Testis (tissue), 3 donors: ENCODE measurements around the gene SMIM1. TPM values are rescaled to one million over a fixed set of nuclear protein-coding genes. Genes with fewer than 3 reads are reported as not detected.
"Not testable (repeated sequence)": the region's sequence is repeated elsewhere in the genome, so short reads cannot be mapped to it uniquely, and the experiment has no call there.

Experiments
- DNase-seq: peaks from one replicate; pipeline ENCODE4 v3.0.0-alpha.2; 2019
- H3K27ac ChIP-seq, 2 donors: fragments of 200-600 bp; sonication (generic); one replicate each; pipeline ENCODE4 v1.5.1; 2019
- H3K27me3 ChIP-seq: fragments of 200-600 bp; sonication (generic); one replicate; pipeline ENCODE4 v1.5.1; 2019
- H3K36me3 ChIP-seq: fragments of 200-600 bp; sonication (generic); one replicate; pipeline ENCODE4 v1.5.1; 2017; ENCODE audit warnings: low read depth; ENCODE audit errors: missing control alignments
- H3K4me1 ChIP-seq: fragments of 200-600 bp; sonication (generic); one replicate; pipeline ENCODE4 v1.5.1; 2019
- H3K4me3 ChIP-seq, 2 donors: fragments of 200-600 bp; sonication (generic); one replicate each; pipeline ENCODE4 v1.5.1; 2017 to 2019
- H3K9me3 ChIP-seq: fragments of 200-600 bp; sonication (generic); one replicate; pipeline ENCODE4 v1.5.1; 2017
- CTCF ChIP-seq, 3 experiments: fragments of 450-650 bp in 2 of 3; fragments of 200-600 bp in 1 of 3; sonication (generic) in 1 of 3; IDR thresholded peaks; one replicate each; pipeline ENCODE4 v1.5.1; 2016 to 2019; ENCODE audit warnings: antibody characterized with exemption in 3 of 3, mild to moderate bottlenecking in 2 of 3, moderate library complexity in 1 of 3
- POLR2A ChIP-seq: fragments of 450-650 bp; IDR thresholded peaks from one replicate; pipeline ENCODE4 v1.6.1; 2017; ENCODE audit warnings: antibody characterized with exemption, mild to moderate bottlenecking, moderate library complexity
- WGBS, 2 donors: methylation state at CpG; one replicate each; pipeline ENCODE4 v1.1.5; 2018; 5-methylcytosine and 5-hydroxymethylcytosine counted together
- intact Hi-C: fragments of 100-400 bp; cut with DNase I; formaldehyde crosslinking; loops from one replicate; pipeline ENCODE4 v1.15.1; 2023; ENCODE audit warnings: low total_unique reads
- polyA plus RNA-seq: library from polyadenylated mRNA; stranded (reverse); fragments of 350-450 nt; fragmentation: Illumina TruSeq; extraction: RNeasy Lipid Tissue Mini Kit (QIAGEN cat#74804); gene quantifications from one replicate; pipeline ENCODE4 v1.2.3, GENCODE V29; 2014; ENCODE audit warnings: low read depth, low replicate concordance; ENCODE audit not compliant: insufficient read depth
- total RNA-seq, 2 donors: library from RNA; depleted of rRNA; stranded (reverse); fragments of >200 nt; gene quantifications; one replicate each; pipeline ENCODE4 v1.2.3, GENCODE V29; 2016

SMIM1 gene
- total and polyA plus RNA-seq, 3 donors from 2014 or later: 92.9 to 213 (median 205) TPM

GRCh38 chr1:3809680-3810079, 37.1 kb downstream of the SMIM1 start:
- intact Hi-C loops: no loop called here
- no peak for DNase-seq
- H3K36me3 ChIP-seq: no peaks in the 10 kb centered on the region
- H3K27me3 ChIP-seq: no peaks in the 10 kb centered on the region
- 71 to 78% methylated on average over 7 of the region's 7 CpGs for WGBS, 2 donors
- H3K27ac ChIP-seq: no peak overlapping the region
- TF ChIP-seq CTCF (IDR thresholded peaks at IDR 0.05) (no peak), POLR2A (no peak)
- H3K4me1 ChIP-seq: no peaks in the 10 kb centered on the region
- no peak overlapping the region for H3K4me3 ChIP-seq
- H3K9me3 ChIP-seq: no peaks in the 10 kb centered on the region

GRCh38 chr1:3810149-3810761, 37.7 kb downstream of the SMIM1 start:
- intact Hi-C loops, H3K27me3 ChIP-seq, H3K27ac ChIP-seq, DNase-seq, H3K4me1 ChIP-seq, H3K4me3 ChIP-seq, H3K36me3 ChIP-seq, H3K9me3 ChIP-seq: not testable (repeated sequence)
- 67 to 73% methylated on average over 7 to 9 of the region's 9 CpGs for WGBS, 2 donors

GRCh38 chr1:3811595-3811911, 39.0 kb downstream of the SMIM1 start:
- no peak overlapping the region for H3K27ac ChIP-seq
- 67 to 69% methylated on average over 2 of the region's 2 CpGs for WGBS, 2 donors
- no peaks in the 10 kb centered on the region for H3K9me3 ChIP-seq
- no peak for DNase-seq
- intact Hi-C loops: no loop called here
- H3K4me1 ChIP-seq: no peaks in the 10 kb centered on the region
- no peaks in the 10 kb centered on the region for H3K36me3 ChIP-seq
- no peaks in the 10 kb centered on the region for H3K27me3 ChIP-seq
- TF ChIP-seq POLR2A: no peak
- no peak overlapping the region for H3K4me3 ChIP-seq

- Histone ChIP-seq H3K9me3 (no peaks in the 10 kb centered on the region), H3K27ac (no peak overlapping the region), H3K36me3 (no peaks in the 10 kb centered on the region), H3K4me1 (no peaks in the 10 kb centered on the region), H3K27me3 (no peaks in the 10 kb centered on the region), H3K4me3 (no peak overlapping the region)
- 87 to 99% methylated on average over 1 to 2 of the region's 2 CpGs for WGBS, 2 donors
- TF ChIP-seq CTCF (IDR thresholded peaks at IDR 0.05) (no peak), POLR2A (no peak)
- DNase-seq: no peak
- intact Hi-C loops: no loop called here
Observed at GRCh38 chr1:3814065-3814464, 41.5 kb downstream of the SMIM1 start.

- no peaks in the 10 kb centered on the region for H3K36me3 ChIP-seq
- no peaks in the 10 kb centered on the region for H3K27me3 ChIP-seq
Observed at GRCh38 chr1:3814771-3815561, 42.4 kb downstream of the SMIM1 start.

More at GRCh38 chr1:3814771-3815561, 42.4 kb downstream of the SMIM1 start:
- H3K4me3 ChIP-seq: no peak overlapping the region
- H3K4me1 ChIP-seq: no peaks in the 10 kb centered on the region
- no peak for DNase-seq
- no peak overlapping the region for H3K27ac ChIP-seq
- no peak for TF ChIP-seq POLR2A
- TF ChIP-seq CTCF (IDR thresholded peaks at IDR 0.05): no peak
- no peaks in the 10 kb centered on the region for H3K9me3 ChIP-seq
- 92% methylated on average over 39 to 42 of the region's 42 CpGs for WGBS, 2 donors
- intact Hi-C loops: no loop called here
